SK-N-MC (cell line): Measurements from ENCODE around the gene LGR5.

Experiments used
- EZH2 ChIP-seq: fragments of 200-600 bp; sonication (generic); IDR thresholded peaks from one replicate; pipeline ENCODE4 v1.6.1; 2017; ENCODE audit warnings: antibody characterized with exemption
- POLR2AphosphoS5 ChIP-seq: IDR thresholded peaks from 2 replicates; pipeline ENCODE4 v1.6.1; 2012; ENCODE audit warnings: mild to moderate bottlenecking, low read depth, low read length, borderline replicate concordance

- no peak for TF ChIP-seq POLR2AphosphoS5
- no peak for TF ChIP-seq EZH2
Observed at GRCh38 chr12:71555191-71555590, 115.6 kb downstream of the LGR5 start.
